ENCODE data around the gene ATG16L2.
A peak's percentile ranks its signal among the peaks of the same experiment; 100 is the strongest.
"Not testable (repeated sequence)": the region's sequence is repeated elsewhere in the genome, so short reads cannot be mapped to it uniquely, and the experiment has no call there.

Gene ATG16L2

DNA sequence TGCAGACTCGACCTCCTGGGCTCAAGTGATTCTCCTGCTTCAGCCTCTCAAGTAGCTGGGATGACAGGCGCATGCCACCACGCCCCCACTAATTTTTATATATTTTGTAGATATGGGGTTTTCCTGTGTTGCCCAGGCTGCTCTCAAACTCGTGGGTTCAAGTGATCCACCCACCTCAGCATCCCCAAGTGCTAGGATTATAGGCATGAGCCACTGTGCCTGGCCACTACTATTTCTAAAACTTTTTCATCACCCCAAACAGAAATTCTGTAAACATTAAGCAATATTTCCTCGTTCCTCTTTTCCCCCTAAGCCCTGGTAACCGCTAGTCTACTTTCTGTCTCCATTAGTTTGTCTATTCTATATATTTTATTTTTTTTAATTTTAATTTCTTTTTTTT, 9.0 kb upstream of the ATG16L2 start:
- DNase-seq = no peak

DNA sequence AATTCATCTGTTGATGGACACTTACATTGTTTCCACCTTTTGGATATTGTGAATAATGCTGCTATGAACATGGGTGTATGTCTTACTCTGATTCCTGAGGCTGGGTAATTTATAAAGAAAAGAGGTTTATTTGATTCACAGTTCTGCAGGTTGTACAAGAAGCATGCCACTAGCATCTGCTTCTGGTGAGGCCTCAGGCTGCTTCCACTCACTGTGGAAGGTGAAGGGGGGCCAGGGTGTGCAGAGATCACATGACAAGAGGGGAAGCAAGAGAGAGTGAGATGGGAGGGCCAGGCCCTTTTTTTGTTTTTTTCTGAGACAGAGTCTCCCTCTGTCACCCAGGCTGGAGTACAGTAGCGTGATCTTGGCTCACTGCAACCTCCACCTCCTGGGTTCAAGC, 7.8 kb upstream of the ATG16L2 start:
- DNase-seq = not testable (repeated sequence)

DNA sequence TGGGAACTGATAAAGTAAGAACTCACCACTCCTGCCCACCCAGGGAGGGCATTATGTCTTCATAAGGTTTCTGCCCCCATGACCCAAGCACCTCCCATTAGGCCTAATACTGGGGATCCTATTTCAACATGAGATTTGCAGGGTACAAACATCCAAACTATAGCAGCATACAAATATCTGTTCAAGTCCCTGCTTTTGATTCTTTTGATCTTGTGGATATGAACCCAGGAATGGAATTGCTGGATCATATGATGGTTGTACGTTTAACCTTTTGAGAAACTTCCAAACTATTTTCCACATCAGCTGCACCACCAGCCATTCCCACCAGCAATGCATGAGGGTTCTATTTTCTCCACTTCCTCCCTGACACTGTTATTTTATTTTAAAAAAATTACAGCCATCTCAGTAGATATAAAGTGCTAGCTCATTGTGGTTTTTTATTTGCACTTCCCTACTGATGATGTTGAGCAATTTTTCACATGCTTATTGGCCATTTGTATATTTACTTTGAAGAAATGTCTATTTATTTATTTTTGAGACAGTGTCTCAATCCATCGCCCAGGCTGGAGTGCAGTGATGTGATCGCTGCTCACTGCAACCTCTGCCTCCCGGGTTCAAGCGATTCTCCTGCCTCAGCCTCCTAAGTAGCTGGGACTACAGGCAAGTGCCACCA, 7.1 kb upstream of the ATG16L2 start:
- no peak for DNase-seq

DNA sequence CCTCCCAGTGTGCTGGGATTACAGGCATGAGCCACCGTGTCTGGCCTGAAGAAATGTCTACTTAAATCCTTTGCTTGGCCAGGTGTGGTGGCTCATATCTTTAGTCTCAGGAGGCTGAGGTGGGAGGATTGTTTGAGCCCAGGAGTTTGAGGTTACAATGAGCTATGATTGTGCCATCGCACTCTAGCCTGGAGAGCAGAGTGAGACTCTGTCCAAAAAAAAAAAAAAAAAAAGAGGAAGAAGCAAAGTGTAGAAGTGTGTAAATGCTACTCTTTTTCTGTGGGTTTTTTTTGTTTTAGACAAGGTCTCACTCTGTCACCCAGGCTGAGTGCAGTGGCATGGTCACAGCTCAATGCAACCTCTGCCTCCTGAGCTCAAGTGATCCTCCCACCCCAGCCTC, 6.4 kb upstream of the ATG16L2 start:
- no peak for DNase-seq

DNA sequence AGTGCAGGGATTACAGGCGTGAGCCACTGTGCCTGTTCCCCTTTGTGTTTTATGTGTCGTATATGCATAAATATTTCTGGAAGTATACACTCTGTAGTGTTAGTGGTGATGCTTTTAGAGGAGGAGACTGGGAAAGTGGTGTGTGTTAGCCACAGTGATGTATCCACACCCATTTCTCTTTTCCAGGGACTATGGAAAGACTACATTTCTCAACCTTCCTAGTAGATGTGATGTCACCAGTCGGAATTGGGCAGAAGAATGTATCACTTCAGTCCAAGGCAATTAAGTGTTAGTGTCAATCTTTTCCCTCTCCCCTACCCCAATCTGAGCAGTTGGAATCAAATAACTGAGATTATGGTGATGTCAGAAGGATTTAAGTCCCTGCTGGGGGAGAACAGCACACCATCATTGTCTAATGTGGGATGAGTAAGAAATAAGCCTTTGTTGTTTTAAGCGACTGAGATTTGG, 5.8 kb upstream of the ATG16L2 start:
- no peak for DNase-seq

DNA sequence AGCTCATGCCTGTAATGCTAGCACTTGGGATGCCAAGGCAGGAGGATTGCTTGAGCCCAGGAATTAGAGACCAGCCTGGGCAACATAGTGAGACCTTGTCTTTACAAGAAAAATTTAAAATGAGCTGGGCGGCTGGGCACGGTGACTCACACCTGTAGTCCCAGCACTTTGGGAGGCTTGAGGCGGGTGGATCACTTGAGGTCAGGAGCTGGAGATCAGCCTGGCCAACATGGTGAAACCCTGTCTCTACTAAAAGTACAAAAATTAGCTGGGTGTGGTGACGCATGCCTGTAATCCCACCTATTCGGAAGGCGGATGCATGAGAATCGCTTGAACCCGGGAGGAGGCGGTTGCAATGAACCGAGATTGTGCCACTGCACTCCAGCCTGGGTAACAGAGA, 2.5 kb upstream of the ATG16L2 start:
- not testable (repeated sequence) for DNase-seq

DNA sequence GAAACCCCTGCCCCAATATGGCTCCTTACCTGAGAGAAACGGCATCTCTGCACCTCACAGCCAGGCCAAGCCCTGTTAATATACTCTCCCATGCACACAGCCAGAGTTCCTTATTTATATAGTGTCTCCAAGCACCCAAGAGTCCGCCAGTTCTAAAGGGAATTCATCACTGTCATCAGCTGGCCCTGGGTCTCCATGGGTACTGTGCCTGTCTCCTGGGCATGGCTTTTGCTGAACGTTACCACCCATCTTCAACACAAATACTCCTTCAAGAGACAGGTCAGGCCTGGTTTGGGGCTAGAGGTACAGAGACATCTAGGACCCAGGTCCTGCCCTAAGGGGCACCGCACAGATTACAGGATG, 1.6 kb upstream of the ATG16L2 start:
- peak; percentile 59 for DNase-seq

DNA sequence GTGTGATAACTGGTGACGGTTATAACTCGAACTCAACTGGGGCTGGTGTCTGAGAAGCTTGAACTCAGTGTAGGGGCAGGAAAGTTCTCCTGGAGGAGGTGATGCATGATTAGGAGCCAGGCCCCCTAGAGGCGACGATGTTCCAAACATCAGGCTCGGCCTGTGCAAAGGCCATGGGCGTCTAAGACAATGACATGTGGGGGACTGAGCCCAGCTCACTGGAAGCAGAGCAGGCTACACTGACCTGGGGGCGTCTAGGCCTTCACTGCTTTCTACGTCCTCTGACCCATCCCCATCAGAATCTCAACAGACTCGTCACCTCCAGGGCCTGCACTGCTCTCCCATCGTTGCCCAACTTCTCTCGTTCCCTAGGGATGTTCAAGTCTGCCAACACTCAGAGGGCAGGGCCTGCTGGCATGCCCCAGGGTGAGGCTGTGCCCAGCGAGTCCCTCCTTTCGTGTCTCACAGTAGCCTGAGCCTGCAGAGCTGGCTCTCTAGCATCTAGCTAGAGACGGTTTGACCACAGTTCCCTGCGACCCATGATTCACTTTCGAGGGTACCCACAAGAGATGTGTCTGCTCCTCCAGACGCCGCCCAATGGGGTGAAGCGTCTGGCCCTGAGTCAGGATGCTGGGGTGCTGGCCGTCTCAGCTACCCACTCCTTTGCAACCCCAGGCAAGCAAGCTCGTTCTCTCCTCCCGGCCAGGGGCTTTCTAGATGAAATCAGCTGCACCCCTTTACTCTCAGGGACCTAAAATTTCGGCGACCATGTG, 1.1 kb upstream of the ATG16L2 start:
- DNase-seq = peak; percentile 50

DNA sequence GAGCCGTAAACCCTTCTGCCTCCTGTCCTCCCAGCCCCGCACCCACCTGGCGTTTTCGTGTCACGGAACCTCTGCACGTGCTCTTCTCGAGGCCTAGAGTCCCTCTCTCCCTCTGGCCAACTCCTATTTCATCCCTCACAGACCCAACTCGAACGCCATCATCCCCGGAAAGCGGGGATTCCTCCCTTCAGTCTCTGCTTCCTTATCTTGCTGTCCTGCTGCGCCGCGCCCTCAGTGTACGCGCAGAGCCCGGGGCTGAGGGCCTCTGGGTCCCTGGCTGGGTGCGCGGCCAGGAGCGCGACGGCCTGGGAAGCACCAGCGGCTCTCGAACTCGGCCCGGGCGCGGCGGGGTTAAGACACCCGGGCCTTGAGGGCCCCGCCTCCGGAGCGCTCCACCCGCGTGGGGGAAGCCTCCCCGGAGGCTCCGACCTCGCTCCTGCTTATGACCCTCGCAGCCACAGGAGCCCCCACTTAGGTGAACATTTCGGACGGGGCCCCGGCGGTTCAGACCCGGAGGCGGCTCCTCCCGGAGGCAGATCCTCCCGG, 398 bp upstream of the ATG16L2 start:
- DNase-seq = peak; percentile 87

DNA sequence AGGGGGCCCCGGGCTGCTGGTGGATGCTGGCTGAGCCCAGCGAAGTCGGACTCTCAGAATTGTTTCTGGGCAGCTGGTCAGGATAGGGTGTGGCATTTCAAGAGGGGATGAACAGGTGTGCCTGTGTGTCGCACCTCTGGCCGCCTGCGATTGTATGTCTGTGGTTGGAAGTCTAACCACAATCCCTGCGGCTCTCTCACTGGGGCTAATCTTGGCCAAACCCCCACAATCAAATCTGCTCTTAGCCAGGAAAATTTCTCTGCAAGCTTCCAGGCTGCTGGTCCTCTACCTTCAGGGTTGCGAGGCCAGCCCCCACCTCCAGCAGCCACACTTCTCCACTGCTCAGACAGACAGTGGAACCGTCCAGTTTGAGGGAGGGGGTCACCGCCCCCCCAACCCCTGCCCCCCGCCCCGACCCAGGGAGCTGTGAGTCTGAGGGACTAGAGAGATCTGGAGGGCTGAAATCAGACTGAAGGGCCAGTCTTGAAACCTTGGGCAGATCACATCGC, 953 bp downstream of the ATG16L2 start:
- no peak for DNase-seq

DNA sequence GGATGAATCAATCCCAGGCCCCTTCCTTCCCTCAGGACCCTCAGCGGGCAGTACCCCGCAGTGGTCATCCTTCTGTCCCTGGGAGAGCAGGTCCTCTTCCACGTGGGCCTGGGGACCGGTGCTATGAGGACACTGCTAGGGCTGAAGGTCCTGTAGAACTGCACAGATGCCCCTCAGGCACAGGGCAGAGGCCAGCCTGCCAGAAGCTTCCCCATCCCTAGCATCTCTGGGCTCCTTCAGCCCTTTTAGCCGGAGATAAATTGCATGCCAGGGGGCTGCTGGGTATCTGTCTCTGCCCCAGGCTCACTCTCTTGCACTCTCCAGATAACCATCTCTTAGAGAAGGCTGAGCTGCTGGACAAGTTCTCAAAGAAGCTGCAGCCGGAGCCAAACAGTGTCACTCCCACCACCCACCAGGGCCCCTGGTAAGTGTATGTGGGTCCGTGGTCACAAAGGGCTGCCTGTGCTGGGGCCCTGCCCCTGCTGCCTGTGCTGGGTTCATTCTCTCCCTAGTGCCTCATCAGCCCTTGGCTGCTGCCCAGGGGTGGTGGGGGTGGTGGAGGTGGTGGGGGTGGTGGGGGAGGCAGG, 2.3 kb downstream of the ATG16L2 start:
- DNase-seq = no peak

DNA sequence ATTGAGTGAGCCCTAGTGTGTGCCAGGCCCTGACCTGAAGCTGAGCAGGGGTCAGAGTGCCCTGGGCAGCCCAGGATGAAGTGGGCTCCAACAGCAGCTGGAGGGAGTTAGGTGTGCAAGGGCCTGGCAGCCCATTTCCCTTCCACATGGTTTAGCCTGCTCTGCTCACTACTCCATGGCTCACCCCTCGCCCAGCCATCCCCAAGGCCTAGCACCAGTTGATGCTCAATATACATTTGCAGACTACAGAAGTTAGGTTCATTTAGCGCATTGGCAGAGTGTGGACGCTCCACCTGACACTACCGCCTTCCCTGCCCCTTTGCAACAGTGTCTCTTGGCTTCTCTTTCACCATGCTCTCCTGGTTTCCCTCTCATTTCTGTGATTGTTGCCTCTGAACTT, 3.8 kb downstream of the ATG16L2 start:
- DNase-seq = no peak

DNA sequence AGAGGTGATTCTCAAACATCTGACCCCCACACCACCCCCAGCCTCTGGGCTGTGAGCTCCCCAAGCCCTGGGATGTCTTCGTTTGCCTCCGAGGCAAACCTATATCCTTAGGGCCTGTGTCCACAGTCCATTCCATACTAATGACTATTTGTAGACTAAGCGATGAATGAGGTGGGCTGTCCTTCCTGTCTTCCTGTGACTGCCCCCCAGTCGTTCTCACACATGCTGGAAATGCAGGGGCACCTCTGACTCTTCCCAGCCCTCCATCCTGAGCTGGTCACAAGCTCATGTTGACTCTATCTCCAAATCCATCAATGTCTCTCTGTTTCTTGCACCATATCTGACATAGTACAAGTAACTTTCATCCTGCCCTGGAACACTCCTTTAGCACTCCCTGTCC, 4.8 kb downstream of the ATG16L2 start:
- DNase-seq = no peak

DNA sequence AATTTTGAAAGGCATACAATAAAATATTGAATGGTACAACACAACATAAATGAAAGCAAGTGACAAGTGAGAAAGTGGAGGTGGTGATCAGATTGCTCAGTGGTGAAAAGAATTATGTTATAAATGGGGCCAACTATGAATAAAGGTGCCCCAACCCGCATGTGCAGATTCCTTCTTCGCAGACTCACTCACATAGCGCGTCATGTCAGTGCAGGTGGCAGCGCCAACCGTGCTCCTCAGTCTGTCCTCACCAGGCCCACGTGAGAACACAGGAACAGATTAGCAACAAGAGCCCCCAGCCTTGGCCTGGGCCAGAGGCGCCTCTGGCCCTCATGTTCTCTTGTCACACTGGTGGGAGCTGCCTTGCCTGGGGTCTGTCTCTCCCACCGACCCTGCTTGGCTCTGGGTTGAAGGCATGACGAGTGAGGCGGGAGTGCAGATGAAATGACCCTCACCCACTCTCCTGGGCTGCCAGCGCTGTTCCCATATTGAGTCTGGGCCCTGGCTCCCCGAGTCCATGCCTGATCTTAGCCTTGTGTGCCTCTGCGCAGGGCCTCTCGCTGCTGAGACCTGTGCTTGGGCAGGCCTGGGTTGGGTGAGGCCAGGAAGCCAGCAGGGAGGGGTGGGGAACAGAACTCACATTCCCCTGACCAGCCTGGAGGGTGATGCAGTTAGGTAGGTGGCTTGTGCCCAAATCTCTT, 6.4 kb downstream of the ATG16L2 start:
- DNase-seq = no peak

DNA sequence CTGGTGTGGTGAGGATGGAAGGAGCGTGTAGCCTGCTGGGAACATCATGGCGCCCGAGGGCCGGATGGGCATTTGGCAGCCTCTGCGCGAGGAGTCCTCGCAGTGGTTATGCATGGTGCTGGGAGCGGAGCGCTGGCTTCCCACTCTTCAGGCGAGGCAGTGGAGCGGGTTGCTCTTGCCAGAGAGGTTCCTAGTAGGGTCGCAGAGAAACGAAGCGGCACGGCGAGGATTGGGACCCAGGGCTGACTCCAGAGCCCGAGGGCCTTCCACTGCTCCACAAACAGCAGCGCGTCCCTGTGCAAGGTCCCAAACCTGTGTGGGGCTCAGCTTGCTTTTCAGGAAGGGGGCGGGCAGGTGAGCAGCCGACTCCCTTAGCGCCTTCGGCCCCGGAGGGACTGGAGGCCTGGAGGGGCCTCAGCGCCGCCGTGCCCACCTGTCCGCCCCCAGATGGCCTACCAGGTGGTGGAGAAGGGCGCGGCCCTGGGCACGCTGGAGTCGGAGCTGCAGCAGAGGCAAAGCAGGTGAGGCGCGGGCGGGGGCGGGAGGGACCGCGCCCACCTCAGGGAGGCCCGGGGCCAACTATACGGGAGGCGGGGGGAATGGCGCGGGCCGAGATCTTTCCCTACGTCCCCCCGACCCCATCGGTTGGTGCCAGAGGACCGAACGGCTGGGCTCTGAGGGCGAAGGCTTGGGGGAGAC, 7.2 kb downstream of the ATG16L2 start:
- DNase-seq = peak; percentile 53

DNA sequence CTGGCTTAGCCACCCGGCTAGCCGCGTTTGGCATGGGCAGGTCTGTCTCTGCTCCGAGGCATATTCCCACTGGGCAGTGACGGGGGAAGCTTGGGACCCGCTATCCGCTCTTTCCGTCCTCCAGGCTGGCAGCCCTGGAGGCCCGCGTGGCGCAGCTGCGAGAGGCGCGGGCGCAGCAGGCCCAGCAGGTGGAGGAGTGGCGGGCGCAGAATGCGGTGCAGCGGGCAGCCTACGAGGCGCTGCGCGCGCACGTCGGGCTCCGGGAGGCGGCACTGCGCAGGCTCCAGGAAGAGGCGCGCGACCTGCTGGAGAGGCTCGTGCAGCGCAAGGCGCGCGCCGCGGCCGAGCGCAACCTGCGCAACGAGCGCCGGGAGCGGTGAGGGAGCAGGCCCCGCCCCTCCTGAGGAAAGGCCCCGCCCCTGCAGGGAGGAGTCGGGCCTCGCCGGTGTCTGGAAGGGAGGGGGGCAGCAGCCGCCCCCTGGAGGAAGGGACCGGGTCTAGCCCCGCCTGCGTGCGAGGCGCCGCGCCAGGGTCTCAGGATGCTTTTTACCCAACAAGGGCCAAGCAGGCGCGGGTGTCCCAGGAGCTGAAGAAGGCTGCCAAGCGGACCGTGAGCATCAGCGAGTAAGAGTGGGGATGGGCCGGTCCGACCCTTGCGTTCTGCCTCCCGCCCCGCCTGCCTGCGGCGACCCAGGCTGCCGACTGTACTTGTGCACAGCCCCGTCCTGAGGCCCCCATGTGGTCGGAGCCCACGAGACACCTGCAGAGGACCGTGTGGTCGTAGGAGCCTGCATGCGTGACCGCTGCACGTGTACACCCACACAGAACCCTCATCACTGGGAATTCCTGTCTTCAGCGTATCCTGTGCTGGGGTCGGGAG, 7.9 kb downstream of the ATG16L2 start:
- DNase-seq = peak; percentile 94

DNA sequence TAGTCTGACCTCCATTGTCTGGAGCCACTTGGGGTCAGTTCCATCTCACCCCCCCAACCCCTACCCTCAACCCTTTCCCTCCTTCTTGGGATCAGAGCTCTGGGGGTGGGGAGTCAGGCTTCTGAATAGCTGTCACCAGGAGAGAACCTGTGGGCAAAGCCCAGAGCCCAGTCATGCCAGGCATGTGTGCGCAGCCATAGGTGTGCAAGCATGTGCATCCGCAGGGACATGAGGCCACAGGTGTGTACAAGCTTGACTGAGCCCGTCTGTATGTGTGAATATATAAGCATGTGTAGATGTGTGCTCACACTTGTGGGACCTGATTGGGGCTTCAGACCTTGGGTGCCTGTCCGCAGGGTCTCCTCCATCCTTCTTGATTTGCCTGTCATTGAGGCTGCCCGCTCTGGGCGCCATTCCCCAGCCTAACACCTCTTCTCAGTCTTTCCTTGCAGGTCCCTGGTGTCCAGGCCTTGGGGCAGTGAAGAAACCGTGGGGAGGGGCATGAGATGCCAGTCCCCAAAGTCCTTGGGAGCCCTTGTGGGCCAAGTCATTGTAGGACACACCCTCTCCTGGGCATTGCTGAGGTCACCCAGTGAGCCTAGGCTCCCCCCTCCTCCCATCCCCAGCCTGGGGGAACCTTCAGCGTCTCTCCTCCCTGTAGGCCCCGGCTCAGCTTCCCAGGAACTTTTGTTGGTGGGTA, 9.0 kb downstream of the ATG16L2 start:
- no peak for DNase-seq

DNA sequence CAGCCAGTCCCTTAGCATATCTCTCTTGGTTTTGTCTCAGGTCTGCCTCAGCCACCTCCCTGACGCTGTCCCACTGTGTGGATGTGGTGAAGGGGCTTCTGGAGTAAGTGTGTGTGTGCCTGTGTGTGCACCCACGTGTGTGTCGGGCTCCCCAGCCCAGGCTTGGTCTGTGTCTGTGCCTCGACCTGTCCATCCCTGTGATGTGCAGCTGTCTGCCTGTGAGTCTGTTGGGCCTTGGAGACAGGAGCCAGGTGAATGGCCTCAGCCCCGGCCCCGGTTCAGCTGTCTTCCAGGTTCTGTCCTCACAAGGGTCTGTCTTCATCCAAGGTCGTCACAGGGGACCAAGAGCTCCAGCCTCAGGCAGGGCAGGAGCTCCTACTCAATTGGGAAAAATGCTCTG, 9.8 kb downstream of the ATG16L2 start:
- no peak for DNase-seq

DNA sequence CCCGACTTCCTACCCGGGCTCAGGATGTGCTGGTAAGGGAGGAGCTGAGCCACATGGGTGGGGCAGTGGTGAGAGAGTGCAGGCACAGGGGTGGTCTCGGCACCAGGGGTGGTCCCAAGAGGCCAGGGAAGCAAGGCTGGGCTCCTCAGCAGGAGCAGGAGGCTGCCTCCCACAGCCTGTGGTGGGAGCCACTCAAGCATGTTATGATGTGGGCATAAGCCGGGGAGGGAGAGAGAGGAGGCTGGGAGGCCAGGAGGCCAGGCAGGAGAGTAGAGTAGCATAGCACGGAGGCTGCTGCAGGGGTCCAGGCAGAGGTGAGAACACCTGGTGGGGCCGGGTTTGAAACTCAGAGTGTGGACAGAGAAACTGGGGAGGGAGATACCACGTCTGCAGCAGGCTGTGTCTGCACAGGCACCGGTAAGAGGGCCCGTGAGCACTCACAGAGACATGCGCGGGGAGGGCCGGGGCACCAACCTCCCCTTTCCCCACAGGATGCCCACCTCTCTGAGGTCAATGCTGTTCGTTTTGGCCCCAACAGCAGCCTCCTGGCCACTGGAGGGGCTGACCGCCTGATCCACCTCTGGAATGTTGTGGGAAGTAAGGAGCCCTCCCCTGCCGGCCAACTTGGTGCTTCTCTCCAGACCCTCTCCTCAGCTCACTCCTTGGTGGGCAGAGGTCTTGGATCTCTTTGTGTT, 10.7 kb downstream of the ATG16L2 start:
- DNase-seq = no peak

DNA sequence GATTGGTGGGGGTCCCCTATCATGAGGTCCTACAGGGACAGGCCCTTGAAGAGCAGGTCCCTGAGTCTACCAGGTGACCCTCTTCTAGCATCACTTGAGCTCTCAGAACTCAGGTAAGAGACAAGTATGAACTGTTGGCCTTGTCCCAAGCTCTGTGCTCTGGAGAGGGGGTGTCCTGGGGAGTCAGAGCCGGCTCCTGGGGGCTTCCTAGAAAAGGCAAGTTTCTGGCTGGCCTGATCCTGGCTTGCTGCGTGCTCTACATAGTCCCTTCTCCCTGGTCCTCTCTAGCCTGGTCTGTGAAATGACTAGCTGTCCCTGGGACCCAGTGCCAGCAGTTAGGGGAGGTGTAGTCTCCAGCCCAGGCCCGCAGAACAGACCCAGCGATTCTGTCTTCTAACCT, 11.4 kb downstream of the ATG16L2 start:
- DNase-seq = no peak

All from NCI-H774 (cell line).